ENCODE results near the gene ITPR1. TPM values are rescaled to one million over a fixed set of nuclear protein-coding genes. Genes with fewer than 3 reads are reported as not detected.

ITPR1 gene
- total and polyA plus RNA-seq, 4 donors = 3.7 to 39.4 (median 8.2) TPM

DNA sequence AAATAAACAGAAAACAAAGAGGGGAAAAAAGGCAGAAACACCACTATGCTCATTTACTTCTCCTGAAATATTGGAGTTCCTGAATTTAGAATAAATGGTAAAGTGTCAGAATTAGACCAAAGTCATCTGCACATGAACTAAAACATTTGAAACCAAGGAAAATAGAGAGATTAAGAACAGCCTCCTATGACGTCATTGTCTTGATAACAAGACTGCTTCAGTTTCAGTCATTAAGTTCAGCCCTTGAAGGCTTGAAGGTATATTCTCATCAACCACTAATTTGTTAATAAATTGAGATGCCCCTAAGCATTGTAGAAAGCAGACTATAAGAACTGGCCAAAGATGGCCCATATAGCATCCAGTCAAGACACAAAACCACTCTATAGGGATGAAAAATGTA lies 28.6 kb upstream of the ITPR1 start:
- no peak overlapping the region for H3K9ac ChIP-seq (ENCODE audit: low read depth in 1 of 2, low read length in 2 of 2)
- no peaks in the 10 kb centered on the region for H3K9me3 ChIP-seq (ENCODE audit: control insufficient read depth in 4 of 4, low read length in 3 of 4)
- H3K36me3 ChIP-seq (ENCODE audit: control insufficient read depth in 4 of 4, insufficient read depth in 3 of 4, low read depth in 1 of 4, low read length in 3 of 4) = no peaks in the 10 kb centered on the region
- TF ChIP-seq HNF4G (IDR thresholded peaks at IDR 0.05) (no peak), RAD21 (IDR thresholded peaks at IDR 0.05) (no peak), HNF4A (conservative IDR thresholded peaks at IDR 0.05) (no peak), YY1 (IDR thresholded peaks at IDR 0.05) (no peak), JUND (IDR thresholded peaks at IDR 0.05) (no peak), SP1 (IDR thresholded peaks at IDR 0.05) (no peak), RXRA (IDR thresholded peaks at IDR 0.05) (no peak), EGR1 (IDR thresholded peaks at IDR 0.05; ENCODE audit: low read depth in 2 of 2) (no peak), NR2F2 (IDR thresholded peaks at IDR 0.05) (no peak), FOXA2 (IDR thresholded peaks at IDR 0.05) (no peak), GABPA (IDR thresholded peaks at IDR 0.05 in 1 of 2, conservative IDR thresholded peaks at IDR 0.05 in 1 of 2) (no peak), FOXA1 (IDR thresholded peaks at IDR 0.05) (no peak), TAF1 (conservative IDR thresholded peaks at IDR 0.05) (no peak)
- TF ChIP-seq, protein P1, sequence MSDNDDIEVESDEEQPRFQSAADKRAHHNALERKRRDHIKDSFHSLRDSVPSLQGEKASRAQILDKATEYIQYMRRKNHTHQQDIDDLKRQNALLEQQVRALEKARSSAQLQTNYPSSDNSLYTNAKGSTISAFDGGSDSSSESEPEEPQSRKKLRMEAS (IDR thresholded peaks at IDR 0.05) = no peak
- TF ChIP-seq, protein P2, sequence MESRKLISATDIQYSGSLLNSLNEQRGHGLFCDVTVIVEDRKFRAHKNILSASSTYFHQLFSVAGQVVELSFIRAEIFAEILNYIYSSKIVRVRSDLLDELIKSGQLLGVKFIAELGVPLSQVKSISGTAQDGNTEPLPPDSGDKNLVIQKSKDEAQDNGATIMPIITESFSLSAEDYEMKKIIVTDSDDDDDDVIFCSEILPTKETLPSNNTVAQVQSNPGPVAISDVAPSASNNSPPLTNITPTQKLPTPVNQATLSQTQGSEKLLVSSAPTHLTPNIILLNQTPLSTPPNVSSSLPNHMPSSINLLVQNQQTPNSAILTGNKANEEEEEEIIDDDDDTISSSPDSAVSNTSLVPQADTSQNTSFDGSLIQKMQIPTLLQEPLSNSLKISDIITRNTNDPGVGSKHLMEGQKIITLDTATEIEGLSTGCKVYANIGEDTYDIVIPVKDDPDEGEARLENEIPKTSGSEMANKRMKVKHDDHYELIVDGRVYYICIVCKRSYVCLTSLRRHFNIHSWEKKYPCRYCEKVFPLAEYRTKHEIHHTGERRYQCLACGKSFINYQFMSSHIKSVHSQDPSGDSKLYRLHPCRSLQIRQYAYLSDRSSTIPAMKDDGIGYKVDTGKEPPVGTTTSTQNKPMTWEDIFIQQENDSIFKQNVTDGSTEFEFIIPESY (IDR thresholded peaks at IDR 0.05) = no peak
- TF ChIP-seq, protein P3, sequence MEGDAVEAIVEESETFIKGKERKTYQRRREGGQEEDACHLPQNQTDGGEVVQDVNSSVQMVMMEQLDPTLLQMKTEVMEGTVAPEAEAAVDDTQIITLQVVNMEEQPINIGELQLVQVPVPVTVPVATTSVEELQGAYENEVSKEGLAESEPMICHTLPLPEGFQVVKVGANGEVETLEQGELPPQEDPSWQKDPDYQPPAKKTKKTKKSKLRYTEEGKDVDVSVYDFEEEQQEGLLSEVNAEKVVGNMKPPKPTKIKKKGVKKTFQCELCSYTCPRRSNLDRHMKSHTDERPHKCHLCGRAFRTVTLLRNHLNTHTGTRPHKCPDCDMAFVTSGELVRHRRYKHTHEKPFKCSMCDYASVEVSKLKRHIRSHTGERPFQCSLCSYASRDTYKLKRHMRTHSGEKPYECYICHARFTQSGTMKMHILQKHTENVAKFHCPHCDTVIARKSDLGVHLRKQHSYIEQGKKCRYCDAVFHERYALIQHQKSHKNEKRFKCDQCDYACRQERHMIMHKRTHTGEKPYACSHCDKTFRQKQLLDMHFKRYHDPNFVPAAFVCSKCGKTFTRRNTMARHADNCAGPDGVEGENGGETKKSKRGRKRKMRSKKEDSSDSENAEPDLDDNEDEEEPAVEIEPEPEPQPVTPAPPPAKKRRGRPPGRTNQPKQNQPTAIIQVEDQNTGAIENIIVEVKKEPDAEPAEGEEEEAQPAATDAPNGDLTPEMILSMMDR (IDR thresholded peaks at IDR 0.05; ENCODE audit: low read depth, low read length, missing input control) = no peak
- TF ChIP-seq, protein P4, sequence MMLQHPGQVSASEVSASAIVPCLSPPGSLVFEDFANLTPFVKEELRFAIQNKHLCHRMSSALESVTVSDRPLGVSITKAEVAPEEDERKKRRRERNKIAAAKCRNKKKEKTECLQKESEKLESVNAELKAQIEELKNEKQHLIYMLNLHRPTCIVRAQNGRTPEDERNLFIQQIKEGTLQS (IDR thresholded peaks at IDR 0.05) = no peak
- TF ChIP-seq, protein P5, sequence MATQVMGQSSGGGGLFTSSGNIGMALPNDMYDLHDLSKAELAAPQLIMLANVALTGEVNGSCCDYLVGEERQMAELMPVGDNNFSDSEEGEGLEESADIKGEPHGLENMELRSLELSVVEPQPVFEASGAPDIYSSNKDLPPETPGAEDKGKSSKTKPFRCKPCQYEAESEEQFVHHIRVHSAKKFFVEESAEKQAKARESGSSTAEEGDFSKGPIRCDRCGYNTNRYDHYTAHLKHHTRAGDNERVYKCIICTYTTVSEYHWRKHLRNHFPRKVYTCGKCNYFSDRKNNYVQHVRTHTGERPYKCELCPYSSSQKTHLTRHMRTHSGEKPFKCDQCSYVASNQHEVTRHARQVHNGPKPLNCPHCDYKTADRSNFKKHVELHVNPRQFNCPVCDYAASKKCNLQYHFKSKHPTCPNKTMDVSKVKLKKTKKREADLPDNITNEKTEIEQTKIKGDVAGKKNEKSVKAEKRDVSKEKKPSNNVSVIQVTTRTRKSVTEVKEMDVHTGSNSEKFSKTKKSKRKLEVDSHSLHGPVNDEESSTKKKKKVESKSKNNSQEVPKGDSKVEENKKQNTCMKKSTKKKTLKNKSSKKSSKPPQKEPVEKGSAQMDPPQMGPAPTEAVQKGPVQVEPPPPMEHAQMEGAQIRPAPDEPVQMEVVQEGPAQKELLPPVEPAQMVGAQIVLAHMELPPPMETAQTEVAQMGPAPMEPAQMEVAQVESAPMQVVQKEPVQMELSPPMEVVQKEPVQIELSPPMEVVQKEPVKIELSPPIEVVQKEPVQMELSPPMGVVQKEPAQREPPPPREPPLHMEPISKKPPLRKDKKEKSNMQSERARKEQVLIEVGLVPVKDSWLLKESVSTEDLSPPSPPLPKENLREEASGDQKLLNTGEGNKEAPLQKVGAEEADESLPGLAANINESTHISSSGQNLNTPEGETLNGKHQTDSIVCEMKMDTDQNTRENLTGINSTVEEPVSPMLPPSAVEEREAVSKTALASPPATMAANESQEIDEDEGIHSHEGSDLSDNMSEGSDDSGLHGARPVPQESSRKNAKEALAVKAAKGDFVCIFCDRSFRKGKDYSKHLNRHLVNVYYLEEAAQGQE (IDR thresholded peaks at IDR 0.05) = no peak
- WGBS = 81% methylated on average over 1 of the region's 1 CpG
- peaks cover 1 to 11% (median 7%) of the 10 kb centered on the region in 4 donors for H3K4me1 ChIP-seq (ENCODE audit: control insufficient read depth in 4 of 4, insufficient read depth in 4 of 4, low read length in 3 of 4)
- DNase-seq (ENCODE audit: low spot score) = no peak
- no peaks in the 10 kb centered on the region for H3K27me3 ChIP-seq (ENCODE audit: control insufficient read depth in 4 of 4, insufficient read depth in 4 of 4, low read length in 3 of 4)
- H3K27ac ChIP-seq (ENCODE audit: low read depth in 1 of 2, low read length in 2 of 2) = no peak overlapping the region
- H3K4me3 ChIP-seq (ENCODE audit: low read depth in 1 of 3, low read length in 3 of 3) = no peak overlapping the region
